ENCODE results near the gene AKAIN1.

DNA sequence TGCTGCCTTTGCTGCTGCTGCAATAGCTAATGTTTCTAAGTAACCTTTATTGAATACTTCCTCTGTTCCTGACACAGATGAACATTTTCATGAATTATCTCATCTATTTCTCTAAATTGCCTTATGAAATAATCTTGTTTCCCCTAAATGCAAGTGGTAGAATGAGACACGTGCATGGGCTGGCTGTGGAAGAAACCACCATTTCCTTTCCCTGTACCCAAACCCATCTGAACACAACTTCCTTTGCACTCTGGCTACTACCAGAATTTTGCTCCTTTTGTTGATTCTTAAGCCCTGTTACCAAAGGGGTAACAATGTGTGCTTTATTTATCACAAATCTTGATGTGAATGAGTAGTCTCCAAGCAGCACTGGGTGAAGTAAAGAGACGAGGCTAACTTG is 29.2 kb downstream of the AKAIN1 start:
- no peak for TF ChIP-seq ZNF274 (IDR thresholded peaks at IDR 0.05; ENCODE audit: low read depth, low read length)
- no peak for TF ChIP-seq SUZ12 (IDR thresholded peaks at IDR 0.05; ENCODE audit: extremely low read depth, insufficient read depth, insufficient read length)
